ENCODE data around the gene HECTD1. TPM values are rescaled to one million over a fixed set of nuclear protein-coding genes. Genes with fewer than 3 reads are reported as not detected.
A peak's percentile ranks its signal among the peaks of the same experiment; 100 is the strongest.
"Not testable (repeated sequence)": the region's sequence is repeated elsewhere in the genome, so short reads cannot be mapped to it uniquely, and the experiment has no call there.

Gene HECTD1
- polyA plus RNA-seq, 2 of the 4 experiments (the other 2 are of a cell fraction) = 60.7 to 149 TPM

DNA sequence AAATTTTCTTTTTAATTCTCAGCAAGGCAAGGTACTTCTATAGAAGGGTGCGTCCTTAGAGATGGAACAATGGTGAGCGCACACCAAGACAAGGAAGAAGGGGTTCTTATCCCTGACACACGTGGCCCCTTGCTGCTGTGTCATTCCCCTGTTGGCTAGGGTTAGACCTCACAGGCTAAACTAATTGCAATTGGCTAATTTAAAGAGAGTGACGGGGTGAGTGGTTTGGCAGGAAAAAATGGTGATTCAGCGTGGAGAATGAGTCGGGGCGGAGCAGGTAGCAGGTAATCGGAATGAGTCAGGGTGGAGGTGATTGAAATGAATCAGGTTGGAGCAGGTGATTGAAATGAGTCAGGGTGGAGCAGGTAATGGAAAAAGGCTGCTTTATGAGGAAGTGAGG lies 36.3 kb upstream of the HECTD1 start:
- no peak for DNase-seq (ENCODE audit: low read depth in 1 of 2, low spot score in 1 of 2)
- FAIRE-seq = no peak
- ChIA-PET POLR2A (no interaction called here), CTCF (no interaction called here)
- no peak for ATAC-seq
- Histone ChIP-seq H3K4me3 (no peak overlapping the region), H3K4me1 (0 out of 3 replicates have a peak, but pooled peaks cover 3% of the 10 kb centered on the region), H3K4me2 (no peak overlapping the region), H3K9me3 (no peaks in the 10 kb centered on the region), H3K27ac (0 out of 6 replicates have a peak overlapping the region, but pooled peaks of 1 of the 2 experiments have one; percentile 26)
- 73% methylated on average over 8 of the region's 8 CpGs for WGBS (ENCODE audit: missing lambda C conversion rate)
- TF ChIP-seq RAD21 (conservative IDR thresholded peaks at IDR 0.05 in 1 of 2, IDR thresholded peaks at IDR 0.05 in 1 of 2) = no peak
- TF ChIP-seq HEYL (CRISPR knock-in tag; IDR thresholded peaks at IDR 0.05) = no peak
- no peak for TF ChIP-seq ZFP36 (IDR thresholded peaks at IDR 0.05; ENCODE audit: borderline replicate concordance, partially characterized antibody)
- no peak for TF ChIP-seq SREBF2 (IDR thresholded peaks at IDR 0.05)
- no peak for TF ChIP-seq ZNF302 (CRISPR knock-in tag; IDR thresholded peaks at IDR 0.05)
- TF ChIP-seq SMC3 (IDR thresholded peaks at IDR 0.05) = no peak
- TF ChIP-seq POLR2AphosphoS2 (conservative IDR thresholded peaks at IDR 0.05; ENCODE audit: low read length) = no peak
- no peak for TF ChIP-seq CBX8 (IDR thresholded peaks at IDR 0.05)
- TF ChIP-seq FOSB (CRISPR knock-in tag; IDR thresholded peaks at IDR 0.05) = no peak
- TF ChIP-seq HDAC2 (IDR thresholded peaks at IDR 0.05) = no peak
- no peak for TF ChIP-seq NFE2L2 (conservative IDR thresholded peaks at IDR 0.05; ENCODE audit: low read length)
- no peak for TF ChIP-seq TFCP2L1 (CRISPR knock-in tag; IDR thresholded peaks at IDR 0.05)
- TF ChIP-seq MAZ (IDR thresholded peaks at IDR 0.05; ENCODE audit: borderline replicate concordance, low read depth, low read length) = no peak
- TF ChIP-seq, protein P1, sequence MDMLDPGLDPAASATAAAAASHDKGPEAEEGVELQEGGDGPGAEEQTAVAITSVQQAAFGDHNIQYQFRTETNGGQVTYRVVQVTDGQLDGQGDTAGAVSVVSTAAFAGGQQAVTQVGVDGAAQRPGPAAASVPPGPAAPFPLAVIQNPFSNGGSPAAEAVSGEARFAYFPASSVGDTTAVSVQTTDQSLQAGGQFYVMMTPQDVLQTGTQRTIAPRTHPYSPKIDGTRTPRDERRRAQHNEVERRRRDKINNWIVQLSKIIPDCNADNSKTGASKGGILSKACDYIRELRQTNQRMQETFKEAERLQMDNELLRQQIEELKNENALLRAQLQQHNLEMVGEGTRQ (IDR thresholded peaks at IDR 0.05) = no peak
- no peak for TF ChIP-seq HOXA7 (CRISPR knock-in tag; IDR thresholded peaks at IDR 0.05)
- no peak for TF ChIP-seq RNF2 (IDR thresholded peaks at IDR 0.05; ENCODE audit: borderline replicate concordance, low read depth)
- TF ChIP-seq HOXB5 (CRISPR knock-in tag; IDR thresholded peaks at IDR 0.05) = no peak

DNA sequence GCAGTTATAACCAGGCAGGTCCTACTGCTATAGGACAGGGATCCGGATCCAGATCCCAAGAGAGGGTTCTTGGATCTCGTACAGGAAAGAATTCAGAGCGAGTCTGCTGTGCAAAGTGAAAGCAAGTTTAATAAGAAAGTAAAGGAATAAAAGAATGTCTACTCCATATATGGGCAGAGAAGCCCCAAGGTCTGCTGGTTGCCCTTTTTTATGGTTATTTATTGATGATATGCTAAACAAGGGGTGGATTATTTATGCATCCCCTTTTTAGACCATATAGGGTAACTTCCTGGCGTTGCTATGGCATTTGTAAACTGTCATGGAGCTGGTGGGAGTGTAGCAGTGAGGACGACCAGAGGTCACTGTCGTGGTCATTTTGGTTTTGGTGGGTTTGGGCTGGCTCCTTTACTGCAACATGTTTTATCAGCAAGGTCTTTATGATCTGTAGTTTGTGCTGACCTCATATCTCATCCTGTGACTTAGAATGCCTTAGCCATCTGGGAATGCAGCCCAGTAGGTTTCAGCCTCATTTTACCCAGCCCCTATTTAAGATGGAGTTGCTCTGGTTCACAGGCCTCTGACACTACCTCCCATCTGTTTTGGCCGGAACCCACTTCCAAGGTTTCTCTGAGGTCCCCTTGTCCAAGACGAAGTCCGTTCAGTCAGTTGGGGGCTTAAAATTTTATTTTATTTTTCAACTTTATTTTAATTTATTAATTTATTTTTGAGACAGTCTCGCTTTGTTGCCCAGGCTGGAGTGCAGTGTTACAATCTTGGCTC lies 34.8 kb upstream of the HECTD1 start:
- FAIRE-seq, H3K4me2 ChIP-seq, CTCF ChIA-PET: not testable (repeated sequence)

DNA sequence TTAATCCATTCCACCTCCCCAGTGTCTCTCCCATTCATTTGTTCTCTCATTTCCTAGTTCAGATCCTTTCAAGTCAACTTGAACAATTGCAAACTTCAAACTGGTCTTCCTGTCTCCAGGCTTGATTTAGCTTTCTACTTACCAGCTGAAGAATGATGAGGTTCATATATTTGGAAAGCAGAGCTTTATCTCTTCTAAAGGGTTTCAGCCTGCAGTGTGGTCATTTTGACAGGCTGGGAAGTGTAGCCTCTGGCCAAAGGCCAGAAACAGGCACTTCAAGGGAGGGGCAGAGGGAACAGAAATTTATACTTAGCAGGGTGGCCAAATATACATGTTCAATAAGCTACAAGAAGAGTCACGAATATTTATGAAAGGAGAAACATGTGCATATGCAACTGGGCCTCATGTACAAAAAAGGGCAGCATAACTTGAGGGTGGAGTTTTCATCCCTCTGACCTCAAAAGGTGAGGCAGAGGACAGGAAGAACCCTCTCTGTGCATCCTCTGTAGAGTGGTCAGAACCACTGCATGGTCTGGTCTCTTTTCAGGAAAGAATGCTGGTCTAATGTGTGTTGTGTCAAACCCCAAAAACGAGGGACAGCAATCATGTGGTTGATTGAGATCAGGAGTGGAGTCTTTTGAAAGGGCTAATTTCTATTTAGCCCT lies 34.0 kb upstream of the HECTD1 start:
- no peaks in the 10 kb centered on the region for H3K9me3 ChIP-seq
- H3K27ac ChIP-seq = no peak overlapping the region
- no peak overlapping the region for H3K4me2 ChIP-seq
- WGBS (ENCODE audit: missing lambda C conversion rate) = 48% methylated on average over 2 of the region's 2 CpGs
- ChIA-PET POLR2A (interaction anchor here (1.0 kb wide), 1 partner anchor 12 kb away, joined by 4 read pairs; no protein-coding TSS in a partner anchor), CTCF (no interaction called here)
- TF ChIP-seq JUN (IDR thresholded peaks at IDR 0.05) = no peak
- no peak for TF ChIP-seq HDAC2 (IDR thresholded peaks at IDR 0.05)
- TF ChIP-seq, protein P2, sequence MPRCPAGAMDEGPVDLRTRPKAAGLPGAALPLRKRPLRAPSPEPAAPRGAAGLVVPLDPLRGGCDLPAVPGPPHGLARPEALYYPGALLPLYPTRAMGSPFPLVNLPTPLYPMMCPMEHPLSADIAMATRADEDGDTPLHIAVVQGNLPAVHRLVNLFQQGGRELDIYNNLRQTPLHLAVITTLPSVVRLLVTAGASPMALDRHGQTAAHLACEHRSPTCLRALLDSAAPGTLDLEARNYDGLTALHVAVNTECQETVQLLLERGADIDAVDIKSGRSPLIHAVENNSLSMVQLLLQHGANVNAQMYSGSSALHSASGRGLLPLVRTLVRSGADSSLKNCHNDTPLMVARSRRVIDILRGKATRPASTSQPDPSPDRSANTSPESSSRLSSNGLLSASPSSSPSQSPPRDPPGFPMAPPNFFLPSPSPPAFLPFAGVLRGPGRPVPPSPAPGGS (IDR thresholded peaks at IDR 0.05) = no peak
- no peak for TF ChIP-seq TFCP2L1 (CRISPR knock-in tag; IDR thresholded peaks at IDR 0.05)
- TF ChIP-seq, protein P3, sequence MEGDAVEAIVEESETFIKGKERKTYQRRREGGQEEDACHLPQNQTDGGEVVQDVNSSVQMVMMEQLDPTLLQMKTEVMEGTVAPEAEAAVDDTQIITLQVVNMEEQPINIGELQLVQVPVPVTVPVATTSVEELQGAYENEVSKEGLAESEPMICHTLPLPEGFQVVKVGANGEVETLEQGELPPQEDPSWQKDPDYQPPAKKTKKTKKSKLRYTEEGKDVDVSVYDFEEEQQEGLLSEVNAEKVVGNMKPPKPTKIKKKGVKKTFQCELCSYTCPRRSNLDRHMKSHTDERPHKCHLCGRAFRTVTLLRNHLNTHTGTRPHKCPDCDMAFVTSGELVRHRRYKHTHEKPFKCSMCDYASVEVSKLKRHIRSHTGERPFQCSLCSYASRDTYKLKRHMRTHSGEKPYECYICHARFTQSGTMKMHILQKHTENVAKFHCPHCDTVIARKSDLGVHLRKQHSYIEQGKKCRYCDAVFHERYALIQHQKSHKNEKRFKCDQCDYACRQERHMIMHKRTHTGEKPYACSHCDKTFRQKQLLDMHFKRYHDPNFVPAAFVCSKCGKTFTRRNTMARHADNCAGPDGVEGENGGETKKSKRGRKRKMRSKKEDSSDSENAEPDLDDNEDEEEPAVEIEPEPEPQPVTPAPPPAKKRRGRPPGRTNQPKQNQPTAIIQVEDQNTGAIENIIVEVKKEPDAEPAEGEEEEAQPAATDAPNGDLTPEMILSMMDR (IDR thresholded peaks at IDR 0.05) = no peak
- TF ChIP-seq JUNB (IDR thresholded peaks at IDR 0.05) = no peak
- TF ChIP-seq NFE2L2 (conservative IDR thresholded peaks at IDR 0.05; ENCODE audit: low read length) = no peak
- TF ChIP-seq NR3C1 (IDR thresholded peaks at IDR 0.05) = no peak
- TF ChIP-seq ESRRA (IDR thresholded peaks at IDR 0.05; ENCODE audit: borderline replicate concordance, low read length) = no peak
- no peak for TF ChIP-seq EHF (CRISPR knock-in tag; IDR thresholded peaks at IDR 0.05)
- no peak for TF ChIP-seq FOSB (CRISPR knock-in tag; IDR thresholded peaks at IDR 0.05)
- TF ChIP-seq POLR2AphosphoS2 (conservative IDR thresholded peaks at IDR 0.05; ENCODE audit: low read length) = no peak
- TF ChIP-seq, protein P4, sequence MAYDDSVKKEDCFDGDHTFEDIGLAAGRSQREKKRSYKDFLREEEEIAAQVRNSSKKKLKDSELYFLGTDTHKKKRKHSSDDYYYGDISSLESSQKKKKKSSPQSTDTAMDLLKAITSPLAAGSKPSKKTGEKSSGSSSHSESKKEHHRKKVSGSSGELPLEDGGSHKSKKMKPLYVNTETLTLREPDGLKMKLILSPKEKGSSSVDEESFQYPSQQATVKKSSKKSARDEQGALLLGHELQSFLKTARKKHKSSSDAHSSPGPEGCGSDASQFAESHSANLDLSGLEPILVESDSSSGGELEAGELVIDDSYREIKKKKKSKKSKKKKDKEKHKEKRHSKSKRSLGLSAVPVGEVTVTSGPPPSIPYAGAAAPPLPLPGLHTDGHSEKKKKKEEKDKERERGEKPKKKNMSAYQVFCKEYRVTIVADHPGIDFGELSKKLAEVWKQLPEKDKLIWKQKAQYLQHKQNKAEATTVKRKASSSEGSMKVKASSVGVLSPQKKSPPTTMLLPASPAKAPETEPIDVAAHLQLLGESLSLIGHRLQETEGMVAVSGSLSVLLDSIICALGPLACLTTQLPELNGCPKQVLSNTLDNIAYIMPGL (CRISPR knock-in tag; IDR thresholded peaks at IDR 0.05; ENCODE audit: borderline replicate concordance) = no peak
- TF ChIP-seq RAD21 (conservative IDR thresholded peaks at IDR 0.05 in 1 of 2, IDR thresholded peaks at IDR 0.05 in 1 of 2) = no peak
- TF ChIP-seq MAFK (IDR thresholded peaks at IDR 0.05; ENCODE audit: partially characterized antibody) = no peak
- TF ChIP-seq CBX8 (IDR thresholded peaks at IDR 0.05) = no peak
- no peak for TF ChIP-seq CHD2 (IDR thresholded peaks at IDR 0.05; ENCODE audit: low read length, partially characterized antibody)
- no peak for TF ChIP-seq TP53 (CRISPR knock-in tag; IDR thresholded peaks at IDR 0.05)
- no peak for DNase-seq (ENCODE audit: low read depth in 1 of 2, low spot score in 1 of 2)
- FAIRE-seq = no peak
- ATAC-seq = no peak
- no peak overlapping the region for H3K4me3 ChIP-seq
- H3K4me1 ChIP-seq = 0 out of 3 replicates have a peak, but pooled peaks cover 3% of the 10 kb centered on the region

More for the DNA sequence above, 34.8 kb upstream of the HECTD1 start:
- POLR2A ChIA-PET; H3K4me1 ChIP-seq; ATAC-seq; H3K27ac ChIP-seq; H3K4me3 ChIP-seq; DNase-seq (ENCODE audit: low read depth in 1 of 2, low spot score in 1 of 2); H3K9me3 ChIP-seq: not testable (repeated sequence)
- 85% methylated on average over 10 of the region's 10 CpGs for WGBS (ENCODE audit: missing lambda C conversion rate)
